HL-60 (cell line): ENCODE results near the gene SLC12A3.

Experiments used
- POLR2AphosphoS5 ChIP-seq: IDR thresholded peaks from 2 replicates; pipeline ENCODE4 v1.6.1; 2012; ENCODE audit warnings: low read depth
- TF ChIP-seq, protein P1 (sequence below): IDR thresholded peaks from one replicate; pipeline ENCODE4 v1.5.1; 2011; ENCODE audit warnings: low read length, control low read depth, inconsistent platforms; ENCODE audit not compliant: insufficient read depth

DNA sequence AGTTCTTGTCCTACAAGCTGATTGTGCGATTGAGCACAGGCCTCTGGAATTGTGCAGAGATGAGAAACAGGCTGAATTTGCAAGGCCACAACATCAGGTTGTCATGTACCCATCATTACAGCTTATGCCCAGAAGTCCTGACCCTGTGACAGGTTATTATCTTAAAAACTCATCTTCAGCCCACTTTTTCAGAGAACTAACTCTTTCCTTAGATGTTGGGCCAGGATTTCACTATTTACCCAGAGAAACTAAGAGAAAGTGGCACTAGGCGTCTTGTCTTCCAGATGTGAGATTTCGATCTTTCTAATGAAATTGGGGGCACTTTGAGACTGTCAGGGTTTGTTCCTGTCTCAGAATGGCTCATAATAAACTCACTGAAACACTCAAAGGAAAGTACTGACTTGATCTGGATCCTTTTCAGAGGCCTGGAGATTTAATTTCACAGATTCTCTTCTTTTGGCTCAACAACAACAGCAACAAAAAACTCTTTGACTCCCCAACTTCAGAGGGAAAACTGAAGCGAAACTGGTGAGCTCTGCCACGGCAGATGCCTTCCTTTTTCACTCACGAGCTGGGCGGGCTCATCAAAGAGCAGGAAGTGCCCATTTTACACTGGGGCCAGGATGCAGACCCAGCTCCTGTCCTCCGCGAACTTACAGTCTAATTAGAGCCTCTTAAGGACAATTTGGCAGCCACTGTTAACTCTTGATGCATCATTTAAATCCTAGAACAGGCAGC is 17.7 kb upstream of the SLC12A3 start:
- TF ChIP-seq, protein P1, sequence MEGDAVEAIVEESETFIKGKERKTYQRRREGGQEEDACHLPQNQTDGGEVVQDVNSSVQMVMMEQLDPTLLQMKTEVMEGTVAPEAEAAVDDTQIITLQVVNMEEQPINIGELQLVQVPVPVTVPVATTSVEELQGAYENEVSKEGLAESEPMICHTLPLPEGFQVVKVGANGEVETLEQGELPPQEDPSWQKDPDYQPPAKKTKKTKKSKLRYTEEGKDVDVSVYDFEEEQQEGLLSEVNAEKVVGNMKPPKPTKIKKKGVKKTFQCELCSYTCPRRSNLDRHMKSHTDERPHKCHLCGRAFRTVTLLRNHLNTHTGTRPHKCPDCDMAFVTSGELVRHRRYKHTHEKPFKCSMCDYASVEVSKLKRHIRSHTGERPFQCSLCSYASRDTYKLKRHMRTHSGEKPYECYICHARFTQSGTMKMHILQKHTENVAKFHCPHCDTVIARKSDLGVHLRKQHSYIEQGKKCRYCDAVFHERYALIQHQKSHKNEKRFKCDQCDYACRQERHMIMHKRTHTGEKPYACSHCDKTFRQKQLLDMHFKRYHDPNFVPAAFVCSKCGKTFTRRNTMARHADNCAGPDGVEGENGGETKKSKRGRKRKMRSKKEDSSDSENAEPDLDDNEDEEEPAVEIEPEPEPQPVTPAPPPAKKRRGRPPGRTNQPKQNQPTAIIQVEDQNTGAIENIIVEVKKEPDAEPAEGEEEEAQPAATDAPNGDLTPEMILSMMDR: no peak
- no peak for TF ChIP-seq POLR2AphosphoS5
